HG03135 (cell line): ENCODE measurements around the gene IL17RE.
A peak's percentile ranks its signal among the peaks of the same experiment; 100 is the strongest.
"Not testable (repeated sequence)": the region's sequence is repeated elsewhere in the genome, so short reads cannot be mapped to it uniquely, and the experiment has no call there.

ENCODE experiments used
- ATAC-seq: cut with Tn5 transposase; IDR thresholded peaks from one replicate; pipeline ENCODE4 v1.9.1; 2021; ENCODE audit warnings: mild to moderate bottlenecking, moderate library complexity; ENCODE audit not compliant: unreplicated experiment

Gene IL17RE

DNA sequence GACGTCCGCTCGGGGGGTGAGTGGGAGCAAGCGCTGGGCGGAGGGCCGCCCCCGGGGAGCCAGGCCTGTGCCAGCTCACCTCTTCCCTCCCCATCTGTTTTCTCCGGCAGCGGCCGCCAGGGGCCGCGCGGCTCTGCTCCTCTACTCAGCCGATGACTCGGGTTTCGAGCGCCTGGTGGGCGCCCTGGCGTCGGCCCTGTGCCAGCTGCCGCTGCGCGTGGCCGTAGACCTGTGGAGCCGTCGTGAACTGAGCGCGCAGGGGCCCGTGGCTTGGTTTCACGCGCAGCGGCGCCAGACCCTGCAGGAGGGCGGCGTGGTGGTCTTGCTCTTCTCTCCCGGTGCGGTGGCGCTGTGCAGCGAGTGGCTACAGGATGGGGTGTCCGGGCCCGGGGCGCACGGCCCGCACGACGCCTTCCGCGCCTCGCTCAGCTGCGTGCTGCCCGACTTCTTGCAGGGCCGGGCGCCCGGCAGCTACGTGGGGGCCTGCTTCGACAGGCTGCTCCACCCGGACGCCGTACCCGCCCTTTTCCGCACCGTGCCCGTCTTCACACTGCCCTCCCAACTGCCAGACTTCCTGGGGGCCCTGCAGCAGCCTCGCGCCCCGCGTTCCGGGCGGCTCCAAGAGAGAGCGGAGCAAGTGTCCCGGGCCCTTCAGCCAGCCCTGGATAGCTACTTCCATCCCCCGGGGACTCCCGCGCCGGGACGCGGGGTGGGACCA lies 30.4 kb downstream of the IL17RE start:
- peak; percentile 66 for ATAC-seq

DNA sequence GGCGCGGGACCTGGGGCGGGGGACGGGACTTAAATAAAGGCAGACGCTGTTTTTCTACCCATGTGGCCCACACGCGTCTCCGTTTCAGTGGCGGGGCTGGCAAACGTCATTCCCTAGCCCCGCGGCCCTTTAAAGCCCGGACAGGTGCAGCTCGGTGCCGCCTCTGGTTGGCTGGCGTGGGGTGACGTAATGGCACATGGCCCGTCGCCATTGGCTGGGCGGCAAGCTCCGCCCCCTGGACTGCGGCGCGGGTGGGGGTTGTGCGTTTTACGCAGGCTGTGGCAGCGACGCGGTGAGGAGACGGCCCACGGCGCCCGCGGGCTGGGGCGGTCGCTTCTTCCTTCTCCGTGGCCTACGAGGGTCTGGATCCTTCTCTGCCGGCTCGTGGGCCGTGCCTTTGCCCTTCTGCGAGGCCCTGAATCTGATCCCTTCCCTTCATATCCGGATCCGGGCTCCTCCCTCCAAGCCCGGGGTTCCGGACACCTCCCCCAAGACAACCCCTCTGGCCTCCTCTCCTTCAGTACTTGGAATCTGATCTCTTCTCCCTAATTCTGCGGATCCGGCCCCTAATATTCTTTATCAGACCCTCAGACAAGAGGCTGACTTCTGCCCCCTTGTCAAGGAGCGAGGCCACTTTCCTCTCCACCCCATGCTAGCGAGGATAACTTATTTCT lies 31.1 kb downstream of the IL17RE start, which contains the start of gene CRELD1:
Gene CRELD1 (plus strand): TSS at position 274 of the 674 bp plus-strand sequence. CDS start 605 bp downstream, outside the sequence.
- peak; percentile 88 for ATAC-seq

DNA sequence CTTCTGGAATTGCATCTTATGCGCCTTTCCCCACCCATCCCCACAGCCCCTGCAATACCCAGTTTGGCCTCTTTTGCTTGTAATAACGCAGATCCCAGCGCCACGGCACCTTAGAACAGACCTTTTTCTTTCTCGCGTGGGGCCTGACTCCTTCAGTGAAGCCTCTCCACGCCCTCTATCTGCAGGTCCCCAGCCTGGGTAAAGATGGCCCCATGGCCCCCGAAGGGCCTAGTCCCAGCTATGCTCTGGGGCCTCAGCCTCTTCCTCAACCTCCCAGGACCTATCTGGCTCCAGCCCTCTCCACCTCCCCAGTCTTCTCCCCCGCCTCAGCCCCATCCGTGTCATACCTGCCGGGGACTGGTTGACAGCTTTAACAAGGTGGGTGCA lies 31.6 kb downstream of the IL17RE start:
- ATAC-seq = peak; percentile 1

DNA sequence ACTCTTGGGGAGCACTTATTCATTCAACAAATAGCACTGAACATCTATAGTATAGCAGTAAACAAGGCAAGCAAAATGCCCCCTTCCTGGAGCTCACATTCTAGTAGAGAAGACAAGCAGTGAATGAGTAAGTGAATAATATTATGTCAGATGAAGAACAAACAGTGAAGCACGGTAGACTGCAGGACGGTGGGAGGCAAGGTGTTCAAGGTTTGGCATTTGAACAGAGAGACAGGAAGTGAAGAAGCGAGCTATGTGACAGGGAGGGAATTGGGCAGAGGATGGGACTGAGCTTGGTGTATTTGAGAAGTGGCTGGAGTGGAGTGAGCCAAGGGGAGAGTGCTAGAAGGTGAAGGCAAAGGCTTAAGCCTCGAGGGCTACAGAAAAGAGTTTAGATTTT lies 32.3 kb downstream of the IL17RE start:
- ATAC-seq = no peak

DNA sequence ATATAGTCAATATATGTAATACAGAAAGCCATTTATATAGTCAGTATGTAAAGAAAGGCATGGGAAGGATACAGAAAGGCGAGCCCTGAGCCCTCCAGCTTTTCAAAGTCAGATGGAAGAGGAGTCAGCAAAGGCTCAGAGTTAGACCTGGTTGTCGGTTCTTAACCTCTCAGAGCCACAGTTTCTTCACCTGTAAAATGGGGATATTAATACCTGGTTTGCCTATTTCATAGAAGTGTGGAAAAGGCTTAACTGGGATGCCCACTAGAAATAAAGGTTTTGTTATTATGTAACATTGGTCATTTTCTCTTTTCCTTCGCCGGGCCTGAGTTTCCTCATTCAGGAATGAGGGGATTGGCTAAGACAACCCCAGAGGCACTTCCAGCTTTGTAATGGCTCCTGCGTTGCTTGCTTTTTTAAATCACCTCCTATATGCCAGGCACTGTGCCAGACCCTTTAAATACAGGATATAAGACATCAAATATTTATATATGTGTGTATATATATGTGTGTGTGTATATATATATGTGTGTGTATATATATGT lies 33.4 kb downstream of the IL17RE start:
- ATAC-seq = no peak

DNA sequence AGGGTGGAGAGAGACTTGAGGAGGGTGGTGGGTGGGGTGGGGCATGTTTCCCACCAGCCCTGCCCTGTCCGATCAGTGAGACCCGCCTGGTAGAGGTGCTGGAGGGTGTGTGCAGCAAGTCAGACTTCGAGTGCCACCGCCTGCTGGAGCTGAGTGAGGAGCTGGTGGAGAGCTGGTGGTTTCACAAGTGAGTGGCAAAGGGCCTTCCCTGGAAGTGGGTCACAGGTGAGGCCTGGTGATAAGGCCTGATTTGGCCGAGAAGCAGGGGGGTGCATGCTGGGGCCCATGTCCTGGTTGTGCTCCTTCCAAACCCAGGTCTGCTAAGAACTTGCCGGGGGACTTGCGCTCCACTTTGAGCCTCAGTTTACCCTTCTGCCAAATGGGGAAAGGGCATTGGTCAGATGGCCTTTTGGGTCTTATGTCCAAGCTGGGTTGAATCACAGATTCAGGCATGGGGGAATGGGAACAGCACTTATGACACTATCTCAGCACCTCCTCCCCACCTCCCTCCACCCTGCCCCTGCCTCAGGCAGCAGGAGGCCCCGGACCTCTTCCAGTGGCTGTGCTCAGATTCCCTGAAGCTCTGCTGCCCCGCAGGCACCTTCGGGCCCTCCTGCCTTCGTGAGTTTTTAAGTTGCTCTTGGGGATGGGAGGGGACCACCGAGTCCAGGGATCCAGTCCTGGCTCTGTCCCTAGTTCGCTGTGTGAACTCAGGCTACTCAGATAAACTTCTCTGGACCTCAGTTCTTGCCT lies 35.0 kb downstream of the IL17RE start:
- ATAC-seq = no peak

DNA sequence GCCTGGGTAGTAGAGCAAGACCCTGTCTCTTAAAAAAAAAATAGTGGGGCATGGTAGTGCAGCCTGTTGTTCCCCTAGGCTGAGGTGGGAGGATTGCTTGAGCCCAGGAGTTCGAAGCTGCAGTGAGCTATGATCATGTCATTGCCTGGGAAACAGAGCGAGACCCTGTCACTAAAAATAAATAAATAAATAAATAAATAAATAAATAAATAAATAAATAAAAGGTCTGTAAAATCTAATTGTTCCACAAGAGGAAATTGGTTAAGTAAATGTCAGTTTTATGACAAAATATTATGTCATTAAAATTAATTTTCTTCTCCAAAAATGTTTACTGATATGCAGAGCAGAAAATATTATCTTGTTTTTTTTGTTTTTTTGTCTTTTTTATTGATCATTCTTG lies 36.3 kb downstream of the IL17RE start:
- ATAC-seq = no peak

DNA sequence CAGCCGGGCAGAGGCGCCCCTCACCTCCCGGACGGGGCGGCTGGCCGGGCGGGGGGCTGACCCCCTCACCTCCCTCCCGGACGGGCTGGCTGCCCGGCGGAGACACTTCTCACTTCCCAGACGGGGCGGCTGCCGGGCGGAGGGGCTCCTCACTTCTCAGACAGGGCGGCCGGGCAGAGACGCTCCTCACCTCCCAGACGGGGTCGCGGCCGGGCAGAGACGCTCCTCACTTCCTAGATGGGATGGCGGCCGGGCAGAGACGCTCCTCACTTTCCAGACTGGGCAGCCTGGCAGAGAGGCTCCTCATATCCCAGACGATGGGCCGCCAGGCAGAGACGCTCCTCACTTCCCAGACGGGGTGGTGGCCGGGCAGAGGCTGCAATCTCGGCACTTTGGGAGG lies 37.3 kb downstream of the IL17RE start:
- ATAC-seq = not testable (repeated sequence)

DNA sequence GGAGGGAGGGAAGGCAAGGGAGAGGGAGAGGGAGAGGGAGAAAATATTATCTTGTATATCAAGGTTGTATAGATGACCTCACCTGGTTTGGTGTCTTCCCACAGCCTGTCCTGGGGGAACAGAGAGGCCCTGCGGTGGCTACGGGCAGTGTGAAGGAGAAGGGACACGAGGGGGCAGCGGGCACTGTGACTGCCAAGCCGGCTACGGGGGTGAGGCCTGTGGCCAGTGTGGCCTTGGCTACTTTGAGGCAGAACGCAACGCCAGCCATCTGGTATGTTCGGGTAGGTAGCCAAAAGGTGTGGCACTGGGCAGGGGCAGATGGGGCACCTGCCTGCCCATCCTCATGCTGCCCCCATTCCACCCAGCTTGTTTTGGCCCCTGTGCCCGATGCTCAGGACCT lies 38.1 kb downstream of the IL17RE start:
- ATAC-seq = no peak

DNA sequence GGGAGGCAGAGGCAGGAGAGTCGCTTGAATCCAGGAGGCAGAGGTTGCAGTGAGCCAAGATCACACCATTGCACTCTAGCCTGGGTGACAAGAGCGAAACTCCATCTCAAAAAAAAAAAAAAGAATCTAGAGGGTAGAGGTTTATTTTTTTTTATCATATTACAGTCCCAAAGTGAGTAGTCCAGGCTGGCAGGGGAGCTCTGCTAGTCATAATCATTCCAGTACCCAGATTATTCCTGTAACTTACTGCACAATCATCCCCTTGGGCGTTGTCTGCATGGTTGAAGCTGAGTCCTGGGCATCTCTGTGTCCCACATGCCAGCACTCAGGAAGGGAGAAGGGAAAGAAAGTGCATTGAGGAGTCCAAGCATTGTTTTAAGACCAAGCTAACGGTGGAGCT lies 39.5 kb downstream of the IL17RE start:
- ATAC-seq = no peak

DNA sequence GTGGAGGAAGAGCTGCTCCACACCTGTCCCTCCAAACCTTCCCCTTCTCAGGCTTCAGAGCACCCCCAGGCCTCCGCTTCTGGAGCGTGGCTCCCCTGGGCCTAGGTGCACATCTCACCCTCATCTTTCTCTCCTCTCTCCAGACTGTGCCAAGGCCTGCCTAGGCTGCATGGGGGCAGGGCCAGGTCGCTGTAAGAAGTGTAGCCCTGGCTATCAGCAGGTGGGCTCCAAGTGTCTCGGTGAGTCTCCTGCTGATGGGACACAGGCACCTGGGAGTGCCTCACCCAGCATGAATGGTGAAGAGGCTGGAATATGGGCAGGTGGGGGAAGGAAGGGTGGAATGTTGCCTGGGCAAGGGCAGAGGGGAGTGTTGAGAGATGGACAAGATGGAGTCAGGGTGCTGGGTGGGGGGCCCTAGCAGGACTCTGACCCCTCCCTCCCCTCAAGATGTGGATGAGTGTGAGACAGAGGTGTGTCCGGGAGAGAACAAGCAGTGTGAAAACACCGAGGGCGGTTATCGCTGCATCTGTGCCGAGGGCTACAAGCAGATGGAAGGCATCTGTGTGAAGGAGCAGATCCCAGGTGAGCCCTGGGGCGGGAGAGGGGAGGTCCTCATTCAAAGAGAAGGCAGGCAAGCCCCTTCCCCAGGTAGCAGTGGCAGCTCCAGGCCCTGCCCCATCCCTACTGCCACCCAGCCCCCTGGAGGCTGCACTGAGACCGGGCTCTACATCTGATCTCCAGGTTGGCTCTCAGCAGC lies 40.5 kb downstream of the IL17RE start:
- ATAC-seq = no peak

DNA sequence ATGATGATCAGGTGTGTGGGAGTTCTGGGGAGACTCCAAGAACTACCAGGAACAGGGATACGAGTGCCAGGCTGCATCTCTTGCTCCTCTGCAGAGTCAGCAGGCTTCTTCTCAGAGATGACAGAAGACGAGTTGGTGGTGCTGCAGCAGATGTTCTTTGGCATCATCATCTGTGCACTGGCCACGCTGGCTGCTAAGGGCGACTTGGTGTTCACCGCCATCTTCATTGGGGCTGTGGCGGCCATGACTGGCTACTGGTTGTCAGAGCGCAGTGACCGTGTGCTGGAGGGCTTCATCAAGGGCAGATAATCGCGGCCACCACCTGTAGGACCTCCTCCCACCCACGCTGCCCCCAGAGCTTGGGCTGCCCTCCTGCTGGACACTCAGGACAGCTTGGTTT lies 41.6 kb downstream of the IL17RE start:
- ATAC-seq = no peak

DNA sequence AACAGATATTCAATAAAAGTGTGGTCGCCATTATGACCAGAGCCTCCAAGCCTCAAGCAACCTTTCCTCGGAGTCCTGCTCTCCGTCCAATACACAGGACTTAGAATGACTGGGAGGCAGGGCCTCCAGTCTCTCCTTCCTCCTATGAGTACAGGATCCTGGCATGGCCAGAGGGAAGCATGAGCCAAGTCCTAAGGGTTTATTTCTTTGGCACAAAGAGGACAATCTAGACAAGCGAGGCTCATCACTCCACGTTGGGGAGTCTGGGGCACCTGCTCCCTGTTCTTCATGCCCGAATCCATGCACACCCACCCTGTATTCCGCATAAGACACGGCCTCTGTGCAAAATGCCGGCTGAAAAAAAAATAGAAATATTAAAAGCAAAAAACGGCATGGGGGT lies 42.7 kb downstream of the IL17RE start:
- ATAC-seq = no peak

DNA sequence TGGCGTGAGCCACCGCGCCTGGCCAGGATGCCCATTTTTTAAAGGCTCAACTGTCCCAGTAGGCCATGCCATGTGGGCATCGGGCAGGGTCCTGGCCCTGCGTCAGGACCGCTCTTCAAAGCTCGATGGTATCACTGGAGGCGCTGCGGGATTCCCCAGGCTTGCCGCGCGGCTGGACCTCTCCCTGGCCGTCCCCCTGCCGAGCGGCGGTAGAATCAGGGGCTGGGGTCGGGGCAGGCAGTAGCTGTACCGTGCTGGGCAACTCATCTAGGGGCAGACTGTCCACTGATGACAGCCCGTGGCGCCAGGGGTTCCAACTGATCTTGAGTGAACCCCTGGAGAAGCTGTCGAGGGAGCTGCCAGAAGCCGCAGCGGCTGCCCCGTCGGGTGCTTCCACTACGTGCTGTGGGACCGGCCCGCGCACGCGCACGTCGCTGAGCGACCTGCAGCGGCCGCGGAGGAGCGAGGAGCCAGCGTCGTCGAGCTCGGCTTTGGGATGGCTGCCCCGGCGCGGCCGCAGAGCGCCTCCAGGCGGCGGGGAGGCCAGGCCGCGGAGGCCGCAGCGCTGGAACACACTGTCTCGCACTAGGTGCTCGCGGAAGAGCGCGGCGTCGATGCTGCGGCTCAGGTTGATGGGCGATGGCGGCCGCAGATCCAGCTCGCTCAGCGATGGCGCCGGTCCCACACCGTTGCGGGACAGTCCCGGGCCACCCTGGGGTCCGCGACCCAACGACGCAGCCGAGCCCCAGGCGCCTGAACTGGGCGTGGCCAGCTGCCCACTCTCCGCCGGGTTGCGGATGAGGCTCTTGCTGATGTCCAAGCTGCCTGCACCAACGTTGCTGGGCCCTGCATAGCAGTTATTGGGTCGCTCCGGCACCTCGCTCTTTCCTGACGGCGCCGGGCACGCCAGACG lies 43.7 kb downstream of the IL17RE start:
- ATAC-seq = no peak

DNA sequence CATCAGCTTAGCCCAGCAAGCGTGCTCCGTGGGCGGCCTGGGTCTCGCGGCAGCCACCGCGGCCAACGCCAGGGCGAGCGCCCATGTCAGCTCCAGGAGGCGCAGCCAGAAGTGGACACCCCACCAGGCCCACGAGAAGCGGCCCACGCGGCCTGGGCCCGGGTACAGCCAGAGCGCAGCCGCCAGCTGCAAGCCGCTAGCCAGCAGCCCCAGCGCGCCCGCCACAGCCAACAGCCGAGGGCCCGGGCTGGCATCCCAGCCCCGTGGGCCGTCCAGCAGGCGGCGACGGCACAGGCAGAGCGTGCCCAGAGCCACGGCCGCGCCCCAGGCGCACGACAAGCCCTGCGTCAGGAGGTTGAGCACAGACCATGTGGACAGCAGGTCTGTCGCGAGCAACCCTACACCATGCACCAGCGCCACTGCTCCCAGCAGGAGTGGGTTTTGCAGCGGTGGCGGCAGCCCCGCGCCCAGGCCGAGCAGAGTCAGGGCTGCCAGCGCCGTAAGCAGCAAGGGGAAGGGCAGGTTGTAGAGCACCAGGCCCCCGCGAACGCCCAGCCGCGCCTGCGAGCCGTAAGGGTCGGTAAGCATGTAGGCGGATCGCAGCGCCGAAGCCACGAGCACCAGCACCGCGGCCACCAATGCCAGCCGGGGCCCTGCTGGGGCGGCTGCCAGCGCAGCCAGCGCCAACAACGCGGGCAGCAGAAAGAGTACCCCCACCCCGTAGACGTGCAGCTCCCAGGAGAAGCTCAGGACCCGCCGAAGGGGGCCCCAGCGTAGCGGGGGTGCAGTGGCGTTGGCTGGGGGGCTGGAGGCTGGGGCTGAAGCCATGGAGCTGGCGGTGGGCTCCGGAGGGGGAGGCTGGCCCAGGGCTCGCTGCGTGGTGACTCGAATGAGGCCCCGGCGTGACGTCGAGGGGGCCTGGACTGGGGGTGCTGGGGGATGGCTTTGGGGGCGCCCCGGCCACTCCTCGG lies 44.7 kb downstream of the IL17RE start:
- no peak for ATAC-seq

DNA sequence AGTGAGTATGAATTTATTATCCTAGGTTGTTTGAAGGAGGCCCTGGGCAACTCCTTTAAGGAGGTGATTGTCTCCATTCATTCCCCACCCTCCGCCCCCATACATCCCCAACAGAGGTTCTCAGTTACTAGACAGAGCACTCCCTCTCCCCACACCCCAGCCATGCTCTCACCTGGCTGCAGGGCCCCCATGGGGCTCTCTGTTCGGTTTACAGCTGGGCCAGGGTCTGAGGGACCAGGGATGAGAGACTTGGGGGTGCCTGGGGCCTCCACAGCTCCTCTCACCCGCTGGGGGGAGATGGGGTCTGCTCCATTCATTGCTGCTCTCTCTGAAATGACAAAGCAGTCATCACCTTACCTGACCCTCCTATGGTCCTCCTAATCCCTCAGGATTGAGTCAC lies 45.9 kb downstream of the IL17RE start:
- no peak for ATAC-seq

DNA sequence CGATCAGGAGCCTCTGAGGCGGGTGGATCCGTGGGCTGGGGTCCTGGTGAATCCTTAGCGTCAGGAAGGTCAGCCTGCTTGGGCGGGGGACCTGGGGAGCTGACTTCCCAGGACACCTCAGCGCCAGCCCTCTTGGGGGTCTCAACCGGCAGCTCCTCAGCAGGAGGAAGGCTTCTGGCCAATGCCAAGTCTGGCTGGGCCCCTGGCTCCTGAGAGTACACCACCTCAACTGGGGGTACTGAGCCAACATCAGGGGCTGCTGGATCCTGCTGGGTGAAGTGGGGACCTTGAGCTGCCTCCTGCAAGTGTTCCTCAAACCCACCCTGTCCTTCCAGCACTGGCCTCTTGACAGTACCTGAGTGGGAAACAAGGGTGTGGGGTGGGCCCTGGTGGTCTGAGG lies 46.5 kb downstream of the IL17RE start:
- ATAC-seq = no peak

DNA sequence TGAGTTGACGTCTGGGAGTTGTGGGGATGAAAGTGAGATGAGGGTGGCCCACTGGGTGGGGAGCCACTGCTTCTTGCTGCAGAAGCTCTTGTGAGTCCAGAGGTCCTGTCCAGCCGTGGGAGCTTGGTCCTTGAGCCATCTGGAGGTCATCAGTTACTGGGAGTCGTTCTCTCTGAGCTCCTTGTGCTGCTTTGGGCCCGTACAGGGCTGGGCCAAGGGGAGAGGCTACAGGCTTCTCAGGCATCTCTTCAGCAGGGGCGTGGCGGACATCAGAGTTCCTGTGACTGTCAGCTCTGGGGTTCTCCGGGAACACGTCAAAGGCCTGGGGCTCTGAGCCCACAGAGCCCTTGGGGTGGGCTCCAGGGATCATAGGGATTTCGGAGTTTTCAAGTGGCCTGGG lies 47.0 kb downstream of the IL17RE start:
- no peak for ATAC-seq

DNA sequence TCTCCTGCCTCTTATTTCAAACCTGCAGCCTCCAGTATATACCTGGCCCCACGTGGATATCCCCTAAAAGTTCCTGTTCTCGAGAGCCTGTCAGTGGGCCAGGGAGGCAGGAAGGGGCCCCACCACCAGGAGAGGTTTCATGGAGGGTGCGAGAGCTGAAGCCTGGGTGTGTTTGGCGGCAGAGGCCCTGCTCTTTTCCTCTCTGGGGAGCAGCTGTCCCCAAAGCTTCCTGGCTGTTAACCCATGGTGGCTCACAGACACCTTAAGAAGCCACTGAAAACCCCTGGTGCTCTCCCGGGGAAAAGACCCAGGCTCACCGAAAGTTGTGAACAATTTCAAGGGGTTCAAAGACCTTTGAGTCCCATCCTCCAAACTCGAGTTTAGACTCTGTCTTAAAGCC lies 48.5 kb downstream of the IL17RE start:
- no peak for ATAC-seq
